GM18499 (cell line): ENCODE results near the gene GNAT2.

Experiments
- ATAC-seq: cut with Tn5 transposase; IDR thresholded peaks from one replicate; pipeline ENCODE4 v1.9.1; 2021; ENCODE audit warnings: moderate number of reproducible peaks; ENCODE audit not compliant: insufficient read depth, unreplicated experiment

The GNAT2 gene

GRCh38 chr1:109567877-109568672 lies 51.3 kb downstream of the GNAT2 start:
- ATAC-seq, result no peak

DNA sequence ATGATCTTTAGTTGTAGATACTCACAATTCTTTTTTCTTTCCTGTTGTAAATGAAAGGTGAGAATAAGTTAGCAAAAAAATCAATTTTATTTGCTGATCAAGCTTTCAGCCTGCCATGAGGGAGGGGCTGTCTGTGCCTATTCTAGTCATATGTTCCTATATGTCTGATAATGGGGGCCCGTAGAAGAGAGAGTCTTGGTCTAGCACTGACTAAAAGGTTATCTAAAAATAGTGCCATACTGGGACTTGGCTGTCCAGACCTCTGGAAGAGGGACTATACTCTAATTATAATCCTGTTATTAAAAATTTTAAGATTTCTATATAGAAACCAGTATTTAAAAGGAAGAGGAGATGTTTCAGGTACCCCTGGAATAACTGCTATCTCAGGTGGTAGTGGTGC lies 52.4 kb downstream of the GNAT2 start:
- no peak for ATAC-seq

GRCh38 chr1:109565241-109565640 lies 54.2 kb downstream of the GNAT2 start:
- ATAC-seq, result no peak

- no peak for ATAC-seq
Measured at GRCh38 chr1:109564194-109564878, 55.1 kb downstream of the GNAT2 start.

GRCh38 chr1:109559995-109560394 lies 59.4 kb downstream of the GNAT2 start:
- no peak for ATAC-seq

GRCh38 chr1:109557520-109557919 lies 61.9 kb downstream of the GNAT2 start:
- no peak for ATAC-seq

GRCh38 chr1:109556563-109556962 lies 62.9 kb downstream of the GNAT2 start:
- no peak for ATAC-seq
